KMS-11 (cell line): ENCODE results near the gene BAIAP2.

ENCODE experiments used
- H2AFZ ChIP-seq: fragments of 200-600 bp; sonication (generic); 2 replicates; pipeline ENCODE4 v1.6.1; 2016; ENCODE audit warnings: antibody characterized with exemption, mixed run types, low read depth
- H3K27ac ChIP-seq: fragments of 200-600 bp; sonication (generic); 2 replicates; pipeline ENCODE4 v1.6.1; 2016; ENCODE audit warnings: mild to moderate bottlenecking, mixed run types
- H3K27me3 ChIP-seq: fragments of 200-600 bp; sonication (generic); 2 replicates; pipeline ENCODE4 v1.6.1; 2017; ENCODE audit warnings: mild to moderate bottlenecking, low read depth, mixed run types, moderate library complexity; ENCODE audit not compliant: insufficient read depth
- H3K36me3 ChIP-seq: fragments of 200-600 bp; sonication (generic); 2 replicates; pipeline ENCODE4 v1.6.1; 2017; ENCODE audit warnings: mild to moderate bottlenecking, mixed run types; ENCODE audit not compliant: insufficient read depth
- H3K4me1 ChIP-seq: fragments of 200-600 bp; sonication (generic); 2 replicates; pipeline ENCODE4 v1.6.1; 2016; ENCODE audit warnings: mild to moderate bottlenecking, low read depth, mixed run types; ENCODE audit not compliant: poor library complexity, severe bottlenecking
- H3K4me2 ChIP-seq: fragments of 200-600 bp; sonication (generic); 2 replicates; pipeline ENCODE4 v1.7.0; 2016; ENCODE audit warnings: mild to moderate bottlenecking, mixed run types
- H3K4me3 ChIP-seq: fragments of 200-600 bp; sonication (generic); IDR thresholded peaks from 2 replicates; pipeline ENCODE4 v1.6.1; 2017; ENCODE audit warnings: low read depth, low read length, mixed read lengths; ENCODE audit not compliant: insufficient read depth
- H3K79me2 ChIP-seq: fragments of 200-600 bp; sonication (generic); 2 replicates; pipeline ENCODE4 v1.6.1; 2016; ENCODE audit warnings: low read depth, mixed run types; ENCODE audit not compliant: insufficient read depth
- H3K9ac ChIP-seq: fragments of 200-600 bp; sonication (generic); 2 replicates; pipeline ENCODE4 v1.6.1; 2016; ENCODE audit warnings: mild to moderate bottlenecking, mixed run types
- H4K20me1 ChIP-seq: fragments of 200-600 bp; sonication (generic); 2 replicates; pipeline ENCODE4 v1.6.1; 2016; ENCODE audit warnings: mild to moderate bottlenecking, mixed run types; ENCODE audit not compliant: insufficient read depth
- TF ChIP-seq, protein P1 (sequence below): fragments of 200-600 bp; sonication (generic); conservative IDR thresholded peaks from 2 replicates; pipeline ENCODE4 v1.6.1; 2017; ENCODE audit warnings: low read depth, mild to moderate bottlenecking, antibody characterized with exemption, low read length, moderate library complexity, mixed read lengths

BAIAP2 gene

DNA sequence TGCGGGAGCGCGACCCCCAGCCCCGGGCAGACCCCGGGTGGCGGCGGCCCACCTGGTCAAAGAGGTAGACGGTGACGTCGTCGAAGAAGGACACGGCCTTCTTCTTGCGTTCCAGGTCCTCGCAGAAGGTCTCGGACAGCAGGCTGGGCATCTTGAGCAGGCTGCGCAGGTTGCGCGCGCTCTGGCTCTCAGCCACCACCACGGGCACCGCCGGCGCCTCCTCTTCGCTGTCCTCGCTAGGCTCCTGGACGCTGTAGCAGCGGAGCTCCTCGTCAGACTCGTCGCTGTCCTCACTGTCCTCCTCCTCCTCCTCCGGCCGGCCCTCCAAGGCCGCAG lies 85.2 kb downstream of the BAIAP2 start:
- no peak overlapping the region for H3K4me3 ChIP-seq
- H3K9ac ChIP-seq = no peak overlapping the region
- H3K4me1 ChIP-seq = no peaks in the 10 kb centered on the region

DNA sequence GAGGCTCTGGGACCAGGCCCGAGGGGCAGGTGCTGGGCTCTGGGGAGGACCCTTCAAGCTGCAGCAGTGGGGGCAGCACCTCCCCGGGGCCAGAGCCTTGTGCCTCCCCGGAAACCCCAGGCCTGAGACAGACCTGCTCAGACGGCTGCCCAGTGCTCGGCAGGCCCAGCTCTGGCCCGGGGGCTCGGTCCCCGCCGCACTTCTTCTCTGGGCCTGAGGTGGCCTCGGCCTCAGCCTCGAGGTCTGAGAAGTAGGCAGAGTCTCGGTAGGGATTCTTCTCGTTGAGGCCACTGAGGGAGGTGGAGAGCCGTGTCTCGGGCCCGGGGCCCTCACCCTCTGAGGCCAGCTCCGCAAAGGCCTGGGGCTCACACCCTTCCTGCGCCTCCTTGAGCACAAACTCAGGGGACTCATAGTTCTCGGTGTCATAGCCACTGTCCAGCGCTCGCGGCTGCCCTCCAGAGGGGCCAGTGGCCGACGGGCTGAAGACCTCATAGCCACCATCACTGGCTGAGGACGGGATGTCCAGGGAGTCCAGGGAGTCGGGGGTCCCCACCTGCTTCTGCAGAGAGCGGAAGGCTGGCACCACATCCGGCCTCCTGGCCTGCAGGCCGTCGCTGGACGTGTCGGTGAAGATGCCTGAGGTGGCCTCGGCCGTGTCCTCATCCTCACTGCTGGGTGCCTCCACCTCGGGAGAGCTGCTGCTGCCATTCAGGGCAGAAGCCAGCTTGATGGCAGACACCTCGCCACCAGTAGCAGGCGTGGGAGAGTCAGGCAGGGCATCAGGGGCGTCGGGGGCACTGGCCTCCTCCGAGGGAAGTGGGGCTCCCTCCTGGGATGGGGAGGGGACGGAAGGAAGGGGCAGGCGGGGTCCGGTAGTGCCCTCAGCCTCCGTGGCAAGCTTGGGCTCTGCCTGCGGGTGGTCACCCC lies 86.0 kb downstream of the BAIAP2 start:
- Histone ChIP-seq H3K27me3 (peaks cover 65% of the 10 kb centered on the region), H3K4me2 (no peak overlapping the region), H3K4me3 (no peak overlapping the region), H3K36me3 (no peaks in the 10 kb centered on the region), H3K27ac (no peak overlapping the region), H3K79me2 (no peaks in the 10 kb centered on the region), H4K20me1 (no peaks in the 10 kb centered on the region), H3K4me1 (no peaks in the 10 kb centered on the region), H3K9ac (no peak overlapping the region), H2AFZ (no peak overlapping the region)
- TF ChIP-seq, protein P1, sequence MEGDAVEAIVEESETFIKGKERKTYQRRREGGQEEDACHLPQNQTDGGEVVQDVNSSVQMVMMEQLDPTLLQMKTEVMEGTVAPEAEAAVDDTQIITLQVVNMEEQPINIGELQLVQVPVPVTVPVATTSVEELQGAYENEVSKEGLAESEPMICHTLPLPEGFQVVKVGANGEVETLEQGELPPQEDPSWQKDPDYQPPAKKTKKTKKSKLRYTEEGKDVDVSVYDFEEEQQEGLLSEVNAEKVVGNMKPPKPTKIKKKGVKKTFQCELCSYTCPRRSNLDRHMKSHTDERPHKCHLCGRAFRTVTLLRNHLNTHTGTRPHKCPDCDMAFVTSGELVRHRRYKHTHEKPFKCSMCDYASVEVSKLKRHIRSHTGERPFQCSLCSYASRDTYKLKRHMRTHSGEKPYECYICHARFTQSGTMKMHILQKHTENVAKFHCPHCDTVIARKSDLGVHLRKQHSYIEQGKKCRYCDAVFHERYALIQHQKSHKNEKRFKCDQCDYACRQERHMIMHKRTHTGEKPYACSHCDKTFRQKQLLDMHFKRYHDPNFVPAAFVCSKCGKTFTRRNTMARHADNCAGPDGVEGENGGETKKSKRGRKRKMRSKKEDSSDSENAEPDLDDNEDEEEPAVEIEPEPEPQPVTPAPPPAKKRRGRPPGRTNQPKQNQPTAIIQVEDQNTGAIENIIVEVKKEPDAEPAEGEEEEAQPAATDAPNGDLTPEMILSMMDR = no peak

More for the DNA sequence above, 85.2 kb downstream of the BAIAP2 start:
- H4K20me1 ChIP-seq = no peaks in the 10 kb centered on the region
- peaks cover 64% of the 10 kb centered on the region for H3K27me3 ChIP-seq
- no peak overlapping the region for H3K4me2 ChIP-seq
- no peaks in the 10 kb centered on the region for H3K36me3 ChIP-seq
- no peak overlapping the region for H3K27ac ChIP-seq
- no peak overlapping the region for H2AFZ ChIP-seq
- no peaks in the 10 kb centered on the region for H3K79me2 ChIP-seq
- TF ChIP-seq, protein P1 = no peak

DNA sequence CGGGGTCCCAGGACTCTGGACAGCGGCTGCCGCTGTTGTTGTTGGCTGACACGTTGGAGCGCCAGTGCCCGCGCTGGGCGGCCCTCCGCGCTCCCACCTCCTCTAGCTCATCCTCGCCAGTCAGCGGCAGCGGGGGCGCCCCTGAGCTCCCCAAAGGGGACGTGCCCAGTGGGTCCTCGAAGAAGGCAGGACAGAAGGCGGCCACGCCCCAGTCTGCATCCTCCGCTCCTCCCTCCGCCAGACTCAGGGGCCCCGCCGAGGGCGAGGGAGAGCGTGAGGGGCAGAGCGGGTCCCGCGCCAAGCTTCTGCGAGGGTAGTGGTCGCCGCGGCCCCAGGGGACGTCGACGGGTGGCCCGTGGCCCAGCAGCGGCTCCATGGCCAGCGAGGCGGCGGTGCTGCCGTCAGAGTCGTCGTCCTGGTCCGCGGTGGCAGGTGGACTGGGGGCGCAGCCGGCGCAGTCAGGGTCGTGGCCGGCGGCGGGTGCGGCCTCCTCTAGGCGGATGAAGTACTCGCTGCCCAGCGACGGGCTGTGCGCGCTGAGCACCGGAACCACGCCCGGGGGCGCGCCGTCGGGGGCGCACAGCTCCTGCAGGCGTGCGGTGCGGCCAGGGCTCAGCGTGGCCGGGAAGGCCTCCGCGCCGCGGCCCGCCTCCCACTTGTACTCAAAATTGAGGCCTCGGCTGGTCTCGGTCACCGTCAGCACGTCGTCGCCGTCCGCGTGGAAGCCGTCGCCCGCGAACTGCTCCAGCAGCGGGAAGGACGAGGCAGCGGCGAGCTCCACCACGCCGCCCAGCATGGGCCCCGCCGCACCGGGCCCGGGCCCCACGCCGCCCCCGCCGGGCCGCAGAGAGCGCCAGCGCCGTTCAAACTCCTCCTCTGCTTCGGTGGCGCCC lies 87.1 kb downstream of the BAIAP2 start:
- Histone ChIP-seq H3K36me3 (no peaks in the 10 kb centered on the region), H3K27me3 (peaks cover 62% of the 10 kb centered on the region), H3K9ac (no peak overlapping the region), H3K4me3 (no peak overlapping the region), H3K4me1 (no peaks in the 10 kb centered on the region), H3K79me2 (no peaks in the 10 kb centered on the region), H3K27ac (no peak overlapping the region), H4K20me1 (no peaks in the 10 kb centered on the region), H3K4me2 (no peak overlapping the region), H2AFZ (no peak overlapping the region)
- TF ChIP-seq, protein P1 = no peak

DNA sequence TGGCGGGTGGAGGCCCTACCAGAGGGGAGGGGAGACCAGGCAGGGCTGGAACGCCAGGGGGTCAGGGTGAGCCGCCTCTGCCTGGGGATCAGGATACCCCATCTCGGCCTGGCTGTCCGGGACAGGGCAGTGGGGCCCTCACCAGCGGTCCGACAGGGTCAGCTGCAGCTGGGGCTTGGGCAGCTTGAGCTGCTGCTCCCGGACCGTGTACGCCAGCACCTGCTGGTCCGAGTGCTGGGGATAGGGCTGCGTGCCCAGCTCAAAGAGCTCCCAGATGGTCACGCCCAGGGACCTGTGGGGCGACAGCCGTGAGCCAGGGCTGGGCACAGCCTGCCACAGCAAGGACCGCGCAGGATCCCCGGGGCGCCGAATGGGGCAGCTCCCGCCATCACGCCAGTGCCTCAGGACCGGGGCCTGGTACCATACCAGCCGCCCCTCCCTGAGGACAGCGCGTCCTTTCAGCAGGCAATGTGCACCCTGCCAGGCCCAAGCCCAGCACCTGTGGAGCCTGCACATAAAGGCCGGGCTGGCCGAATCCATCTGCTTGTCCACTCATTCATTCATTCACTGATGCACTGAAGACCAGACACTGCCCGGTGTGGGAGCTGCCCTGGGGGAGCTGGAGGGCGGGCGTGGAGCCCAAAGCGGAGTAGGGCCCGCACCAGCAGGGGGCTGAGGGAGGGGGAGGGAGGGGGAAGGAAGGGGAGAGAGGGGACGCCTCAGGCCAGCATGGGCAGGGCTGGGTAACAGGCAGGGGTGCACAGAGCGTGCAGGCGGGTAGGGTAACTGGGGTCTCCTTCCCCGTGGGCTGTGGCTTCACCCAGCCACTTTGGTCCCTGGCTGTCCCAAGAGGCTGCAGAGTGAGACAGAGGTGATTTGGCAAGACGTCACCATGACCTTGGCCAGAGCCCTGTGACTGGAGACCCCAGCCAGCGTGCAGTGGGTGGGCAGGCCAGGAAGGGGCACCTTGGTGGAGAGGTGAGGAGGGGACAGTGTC lies 88.4 kb downstream of the BAIAP2 start:
- Histone ChIP-seq H2AFZ (no peak overlapping the region), H3K27me3 (peaks cover 62% of the 10 kb centered on the region), H3K4me3 (no peak overlapping the region), H3K79me2 (no peaks in the 10 kb centered on the region), H4K20me1 (no peaks in the 10 kb centered on the region), H3K36me3 (no peaks in the 10 kb centered on the region), H3K4me1 (no peaks in the 10 kb centered on the region), H3K4me2 (no peak overlapping the region), H3K9ac (no peak overlapping the region), H3K27ac (no peak overlapping the region)
- TF ChIP-seq, protein P1 = no peak
